Measurements from ENCODE around the gene TRIM65.
A peak's percentile ranks its signal among the peaks of the same experiment; 100 is the strongest.

The TRIM65 gene, protein sequence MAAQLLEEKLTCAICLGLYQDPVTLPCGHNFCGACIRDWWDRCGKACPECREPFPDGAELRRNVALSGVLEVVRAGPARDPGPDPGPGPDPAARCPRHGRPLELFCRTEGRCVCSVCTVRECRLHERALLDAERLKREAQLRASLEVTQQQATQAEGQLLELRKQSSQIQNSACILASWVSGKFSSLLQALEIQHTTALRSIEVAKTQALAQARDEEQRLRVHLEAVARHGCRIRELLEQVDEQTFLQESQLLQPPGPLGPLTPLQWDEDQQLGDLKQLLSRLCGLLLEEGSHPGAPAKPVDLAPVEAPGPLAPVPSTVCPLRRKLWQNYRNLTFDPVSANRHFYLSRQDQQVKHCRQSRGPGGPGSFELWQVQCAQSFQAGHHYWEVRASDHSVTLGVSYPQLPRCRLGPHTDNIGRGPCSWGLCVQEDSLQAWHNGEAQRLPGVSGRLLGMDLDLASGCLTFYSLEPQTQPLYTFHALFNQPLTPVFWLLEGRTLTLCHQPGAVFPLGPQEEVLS

DNA sequence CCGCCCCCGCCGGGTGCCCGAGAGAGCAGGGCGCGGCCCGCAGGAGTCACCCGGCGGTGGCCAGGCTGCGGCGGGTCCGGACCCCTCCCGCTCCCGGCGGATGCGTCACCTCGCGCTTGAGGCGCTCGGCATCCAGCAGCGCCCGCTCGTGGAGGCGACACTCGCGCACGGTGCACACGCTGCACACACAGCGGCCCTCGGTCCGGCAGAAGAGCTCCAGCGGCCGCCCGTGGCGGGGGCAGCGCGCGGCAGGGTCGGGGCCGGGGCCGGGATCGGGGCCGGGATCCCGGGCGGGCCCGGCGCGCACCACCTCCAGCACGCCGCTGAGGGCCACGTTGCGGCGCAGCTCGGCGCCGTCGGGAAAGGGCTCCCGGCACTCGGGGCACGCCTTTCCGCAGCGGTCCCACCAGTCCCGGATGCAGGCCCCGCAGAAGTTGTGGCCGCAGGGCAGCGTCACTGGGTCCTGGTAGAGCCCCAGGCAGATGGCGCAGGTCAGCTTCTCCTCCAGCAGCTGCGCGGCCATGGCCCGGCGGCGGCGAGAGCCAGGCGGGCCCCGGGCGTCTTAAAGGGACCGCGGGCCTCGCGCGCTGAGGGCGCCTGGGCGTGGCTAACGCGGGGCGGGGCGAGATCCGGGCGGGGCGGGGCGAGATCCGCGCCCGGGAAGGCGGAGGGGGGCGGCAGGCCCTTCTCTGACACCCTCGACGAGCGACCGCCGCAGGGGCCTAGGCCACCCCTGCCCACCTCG, at the start of gene TRIM65:
TSS of gene TRIM65 (minus strand) at position 537 of the 745 bp plus-strand sequence. CDS start at position 523, 14 bp downstream.
- H3K4me3 ChIP-seq (ENCODE audit: insufficient read depth, low read length, poor library complexity, severe bottlenecking) = peak within 1 kb of the TSS; percentile 89
- no peaks in the 10 kb centered on the region for H3K36me3 ChIP-seq (ENCODE audit: low read length)
- H3K9ac ChIP-seq (ENCODE audit: low read length) = peak within 1 kb of the TSS; percentile 83
- peaks cover 15% of the 10 kb centered on the region for H3K79me2 ChIP-seq (ENCODE audit: insufficient read depth, low read length)
- no peaks in the 10 kb centered on the region for H3K9me3 ChIP-seq (ENCODE audit: insufficient read depth, low read length)
- peaks cover 10% of the 10 kb centered on the region for H3F3A ChIP-seq (ENCODE audit: insufficient read depth)
- H3K9me2 ChIP-seq (replicated peaks; ENCODE audit: insufficient read depth, low read length) = no peaks in the 10 kb centered on the region
- no peaks in the 10 kb centered on the region for H3K27me3 ChIP-seq (ENCODE audit: low read length)
- peak within 1 kb of the TSS; percentile 87 for H3K4me2 ChIP-seq (ENCODE audit: low read depth, low read length, poor library complexity, severe bottlenecking)
- no peak for TF ChIP-seq EZH2phosphoT487 (conservative IDR thresholded peaks at IDR 0.05; ENCODE audit: low read length)
- TF ChIP-seq, protein P1, sequence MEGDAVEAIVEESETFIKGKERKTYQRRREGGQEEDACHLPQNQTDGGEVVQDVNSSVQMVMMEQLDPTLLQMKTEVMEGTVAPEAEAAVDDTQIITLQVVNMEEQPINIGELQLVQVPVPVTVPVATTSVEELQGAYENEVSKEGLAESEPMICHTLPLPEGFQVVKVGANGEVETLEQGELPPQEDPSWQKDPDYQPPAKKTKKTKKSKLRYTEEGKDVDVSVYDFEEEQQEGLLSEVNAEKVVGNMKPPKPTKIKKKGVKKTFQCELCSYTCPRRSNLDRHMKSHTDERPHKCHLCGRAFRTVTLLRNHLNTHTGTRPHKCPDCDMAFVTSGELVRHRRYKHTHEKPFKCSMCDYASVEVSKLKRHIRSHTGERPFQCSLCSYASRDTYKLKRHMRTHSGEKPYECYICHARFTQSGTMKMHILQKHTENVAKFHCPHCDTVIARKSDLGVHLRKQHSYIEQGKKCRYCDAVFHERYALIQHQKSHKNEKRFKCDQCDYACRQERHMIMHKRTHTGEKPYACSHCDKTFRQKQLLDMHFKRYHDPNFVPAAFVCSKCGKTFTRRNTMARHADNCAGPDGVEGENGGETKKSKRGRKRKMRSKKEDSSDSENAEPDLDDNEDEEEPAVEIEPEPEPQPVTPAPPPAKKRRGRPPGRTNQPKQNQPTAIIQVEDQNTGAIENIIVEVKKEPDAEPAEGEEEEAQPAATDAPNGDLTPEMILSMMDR (IDR thresholded peaks at IDR 0.05; ENCODE audit: insufficient read depth, low read length, poor library complexity, severe bottlenecking) = peak; percentile 23
- H3K27ac ChIP-seq (ENCODE audit: low read depth, low read length) = peak within 1 kb of the TSS; percentile 64
- no peaks in the 10 kb centered on the region for H4K20me1 ChIP-seq (ENCODE audit: low read depth, low read length)
- peak within 1 kb of the TSS; percentile 29 for H2AFZ ChIP-seq (ENCODE audit: low read depth, low read length, severe bottlenecking)

DNA sequence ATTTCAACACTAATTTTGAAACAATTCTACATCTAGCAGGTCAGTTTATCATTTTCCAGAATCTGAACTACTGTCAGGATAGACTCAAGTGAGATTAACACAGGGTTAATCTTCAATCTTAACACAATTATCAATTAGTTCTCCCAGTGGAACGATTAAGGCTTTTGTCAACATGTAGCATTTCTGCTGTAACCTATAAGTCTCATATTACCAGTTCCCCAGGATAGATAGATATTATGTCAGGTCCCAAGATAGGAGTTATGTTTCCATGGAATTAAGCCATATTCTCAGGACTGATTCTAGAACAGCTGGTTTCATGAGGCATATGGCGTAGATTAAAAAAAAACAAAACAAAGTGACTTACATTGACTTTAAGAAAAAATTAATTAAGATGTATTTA, 48.5 kb upstream of the TRIM65 start:
- Histone ChIP-seq H3F3A (ENCODE audit: insufficient read depth) (no peaks in the 10 kb centered on the region), H3K27ac (ENCODE audit: low read depth, low read length) (no peak overlapping the region), H3K4me2 (ENCODE audit: low read depth, low read length, poor library complexity, severe bottlenecking) (no peak overlapping the region), H3K79me2 (ENCODE audit: insufficient read depth, low read length) (0 out of 2 replicates have a peak, but pooled peaks cover 2% of the 10 kb centered on the region), H3K9me3 (ENCODE audit: insufficient read depth, low read length) (no peaks in the 10 kb centered on the region), H4K20me1 (ENCODE audit: low read depth, low read length) (no peaks in the 10 kb centered on the region), H3K9ac (ENCODE audit: low read length) (no peak overlapping the region), H3K9me2 (replicated peaks; ENCODE audit: insufficient read depth, low read length) (no peaks in the 10 kb centered on the region), H3K27me3 (ENCODE audit: low read length) (no peaks in the 10 kb centered on the region), H3K4me3 (ENCODE audit: insufficient read depth, low read length, poor library complexity, severe bottlenecking) (no peak overlapping the region), H3K36me3 (ENCODE audit: low read length) (no peaks in the 10 kb centered on the region), H2AFZ (ENCODE audit: low read depth, low read length, severe bottlenecking) (no peak overlapping the region)
- TF ChIP-seq, protein P1 (IDR thresholded peaks at IDR 0.05; ENCODE audit: insufficient read depth, low read length, poor library complexity, severe bottlenecking) = no peak
- no peak for TF ChIP-seq EZH2phosphoT487 (conservative IDR thresholded peaks at IDR 0.05; ENCODE audit: low read length)

DNA sequence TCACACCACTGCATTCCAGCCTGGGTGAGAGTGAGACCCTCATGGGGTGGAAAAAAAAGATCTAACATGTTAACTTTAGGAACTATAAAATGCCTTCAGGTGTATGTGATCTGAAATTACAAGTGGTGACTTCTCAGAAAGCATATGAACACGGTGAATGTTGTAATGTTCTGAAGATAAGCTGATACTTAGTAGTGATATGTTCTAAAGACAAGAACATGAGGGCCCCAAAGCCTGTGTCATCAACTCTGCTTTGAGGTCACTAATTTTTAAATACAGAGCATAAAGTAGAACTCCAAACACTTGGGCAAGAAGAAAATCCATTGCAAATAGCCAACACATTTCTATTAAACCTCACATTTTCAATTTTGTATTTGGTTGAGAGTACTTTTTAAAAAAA, 46.7 kb upstream of the TRIM65 start:
- no peak overlapping the region for H3K9ac ChIP-seq (ENCODE audit: low read length)
- H3K27ac ChIP-seq (ENCODE audit: low read depth, low read length) = no peak overlapping the region
- no peaks in the 10 kb centered on the region for H3K27me3 ChIP-seq (ENCODE audit: low read length)
- no peaks in the 10 kb centered on the region for H3K36me3 ChIP-seq (ENCODE audit: low read length)
- H2AFZ ChIP-seq (ENCODE audit: low read depth, low read length, severe bottlenecking) = no peak overlapping the region
- H3K79me2 ChIP-seq (ENCODE audit: insufficient read depth, low read length) = 0 out of 2 replicates have a peak, but pooled peaks cover 2% of the 10 kb centered on the region
- no peaks in the 10 kb centered on the region for H3K9me2 ChIP-seq (replicated peaks; ENCODE audit: insufficient read depth, low read length)
- TF ChIP-seq, protein P1 (IDR thresholded peaks at IDR 0.05; ENCODE audit: insufficient read depth, low read length, poor library complexity, severe bottlenecking) = no peak
- no peak for TF ChIP-seq EZH2phosphoT487 (conservative IDR thresholded peaks at IDR 0.05; ENCODE audit: low read length)
- H3K4me2 ChIP-seq (ENCODE audit: low read depth, low read length, poor library complexity, severe bottlenecking) = no peak overlapping the region
- H3F3A ChIP-seq (ENCODE audit: insufficient read depth) = no peaks in the 10 kb centered on the region
- H4K20me1 ChIP-seq (ENCODE audit: low read depth, low read length) = no peaks in the 10 kb centered on the region
- H3K4me3 ChIP-seq (ENCODE audit: insufficient read depth, low read length, poor library complexity, severe bottlenecking) = no peak overlapping the region
- no peaks in the 10 kb centered on the region for H3K9me3 ChIP-seq (ENCODE audit: insufficient read depth, low read length)
